Endothelial cell of umbilical vein (primary cell): ENCODE data around the gene VSTM4. TPM values are rescaled to one million over a fixed set of nuclear protein-coding genes. Genes with fewer than 3 reads are reported as not detected.

Experiments
- BruUV-seq: library from RNA; stranded (reverse); fragments of 400-500 nt; replicated peaks from 2 replicates; lab custom pipeline; 2021; lab: Mats Ljungman, UMichigan
- CTCF ChIA-PET: fragments of 300-600, 350-600 bp; sonication (Branson Sonifier 250); formaldehyde crosslinking; loops from one replicate; lab custom pipeline; 2021; ENCODE audit warnings: antibody characterized with exemption, inconsistent platforms; lab: Charles Lee
- POLR2A ChIA-PET: fragments of 300-600, 350-600 bp; sonication (Branson Sonifier 250); formaldehyde crosslinking; loops from one replicate; lab custom pipeline; 2021; ENCODE audit warnings: antibody characterized with exemption, inconsistent platforms; lab: Charles Lee
- DNase-seq: peaks from one replicate; pipeline ENCODE4 v3.0.0-alpha.2; 2011; ENCODE audit warnings: low read depth, low spot score
- FAIRE-seq: peaks from 2 replicates; lab custom pipeline; 2011; peaks lifted over from hg19 to GRCh38; lab: Jason Lieb, UNC
- H2AFZ ChIP-seq: 2 replicates; pipeline ENCODE4 v1.6.0; 2012; ENCODE audit warnings: low read depth, low read length, control low read depth, inconsistent platforms
- H3K27ac ChIP-seq: 2 replicates; pipeline ENCODE4 v1.5.1; 2011; ENCODE audit warnings: low read depth, mild to moderate bottlenecking, control low read depth, low read length, moderate library complexity; ENCODE audit not compliant: insufficient read depth
- H3K27me3 ChIP-seq, 2 experiments: 2 replicates each; pipeline versions ENCODE4 v1.6.0 to v1.6.1; 2011; ENCODE audit warnings: low read length in 2 of 2, mixed read lengths in 1 of 2; ENCODE audit not compliant: control insufficient read depth in 2 of 2, insufficient read depth in 2 of 2
- H3K36me3 ChIP-seq, 2 experiments: 2 replicates in 1 of 2; 3 replicates in 1 of 2; pipeline ENCODE4 v1.5.1; 2011; ENCODE audit warnings: low read length in 2 of 2, mild to moderate bottlenecking in 1 of 2, moderate library complexity in 1 of 2; ENCODE audit not compliant: control insufficient read depth in 2 of 2, insufficient read depth in 2 of 2; ENCODE audit errors: extremely low read depth in 1 of 2
- H3K4me1 ChIP-seq: 3 replicates; pipeline ENCODE4 v1.5.1; 2011; ENCODE audit warnings: mild to moderate bottlenecking, low read length; ENCODE audit not compliant: control insufficient read depth, insufficient read depth; ENCODE audit errors: extremely low read depth
- H3K4me2 ChIP-seq: 2 replicates; pipeline ENCODE4 v1.6.1; 2011; ENCODE audit warnings: low read length, control low read depth, mixed read lengths; ENCODE audit not compliant: insufficient read depth
- H3K4me3 ChIP-seq, 3 experiments: fragments of 200-600 bp in 1 of 3; sonication (generic), shearing (Covaris generic) in 1 of 3; replicated peaks in 1 of 3; 2 replicates each; pipeline ENCODE4 v1.5.1; 2011 to 2016; ENCODE audit warnings: control low read depth in 3 of 3, low read length in 3 of 3, mild to moderate bottlenecking in 2 of 3, inconsistent platforms in 1 of 3, low read depth in 1 of 3, moderate library complexity in 1 of 3; ENCODE audit not compliant: insufficient read depth in 1 of 3
- H3K79me2 ChIP-seq: 2 replicates; pipeline ENCODE4 v1.6.0; 2012; ENCODE audit warnings: low read length, inconsistent platforms; ENCODE audit not compliant: control insufficient read depth, insufficient read depth
- H3K9ac ChIP-seq: replicated peaks from 2 replicates; pipeline ENCODE3; 2011; ENCODE audit warnings: low read length, control low read depth; ENCODE audit not compliant: insufficient read depth; ENCODE audit errors: extremely low read depth
- H3K9me1 ChIP-seq: replicated peaks from 3 replicates; pipeline ENCODE4 v1.6.0; 2011; ENCODE audit warnings: mild to moderate bottlenecking, low read length; ENCODE audit not compliant: control insufficient read depth, insufficient read depth; ENCODE audit errors: extremely low read depth
- H3K9me3 ChIP-seq: replicated peaks from 2 replicates; pipeline ENCODE4 v1.5.1; 2012; ENCODE audit warnings: low read length, inconsistent platforms; ENCODE audit not compliant: control insufficient read depth, insufficient read depth
- H4K20me1 ChIP-seq: replicated peaks from 2 replicates; pipeline ENCODE3; 2011; ENCODE audit warnings: mild to moderate bottlenecking, low read length; ENCODE audit not compliant: control insufficient read depth, insufficient read depth; ENCODE audit errors: extremely low read depth
- CTCF ChIP-seq, 2 donors: IDR thresholded peaks; 1 replicate in 1 of 2; 2 replicates in 1 of 2; pipeline ENCODE4 v1.5.1; 2011; ENCODE audit warnings: low read length in 2 of 2, mild to moderate bottlenecking in 2 of 2, moderate library complexity in 2 of 2, control low read depth in 1 of 2, inconsistent platforms in 1 of 2, low read depth in 1 of 2; ENCODE audit not compliant: insufficient read depth in 1 of 2; ENCODE audit errors: extremely low read depth in 1 of 2
- EZH2 ChIP-seq: IDR thresholded peaks from 2 replicates; pipeline ENCODE4 v1.6.1; 2012; ENCODE audit warnings: borderline replicate concordance, low read depth, mild to moderate bottlenecking, moderate library complexity, low read length, inconsistent platforms; ENCODE audit not compliant: severe bottlenecking
- FOS ChIP-seq: IDR thresholded peaks from 2 replicates; pipeline ENCODE4 v1.6.1; 2011; ENCODE audit warnings: mild to moderate bottlenecking, low read length, moderate library complexity, borderline replicate concordance; ENCODE audit not compliant: insufficient read depth
- GATA2 ChIP-seq: IDR thresholded peaks from 2 replicates; pipeline ENCODE4 v1.7.0; 2011; ENCODE audit warnings: low read depth, mild to moderate bottlenecking, moderate library complexity, mixed read lengths, low read length; ENCODE audit not compliant: insufficient read length, insufficient read depth
- JUN ChIP-seq: IDR thresholded peaks from 2 replicates; pipeline ENCODE4 v1.6.1; 2011; ENCODE audit warnings: borderline replicate concordance, low read depth; ENCODE audit not compliant: insufficient read length, insufficient read depth
- MAX ChIP-seq: IDR thresholded peaks from 2 replicates; pipeline ENCODE4 v1.6.1; 2011; ENCODE audit not compliant: insufficient read depth, insufficient read length
- MYC ChIP-seq: IDR thresholded peaks from one replicate; pipeline ENCODE4 v1.6.1; 2011; ENCODE audit warnings: mild to moderate bottlenecking, low read depth, low read length
- POLR2A ChIP-seq: IDR thresholded peaks from 2 replicates; pipeline ENCODE4 v1.6.1; 2012; ENCODE audit warnings: low read depth, mild to moderate bottlenecking, control low read depth, low read length
- POLR2AphosphoS5 ChIP-seq: IDR thresholded peaks from 2 replicates; pipeline ENCODE4 v1.6.1; 2012; ENCODE audit warnings: low read depth, mild to moderate bottlenecking, control low read depth, low read length, moderate library complexity; ENCODE audit not compliant: insufficient read depth
- dilution Hi-C: fragments of 300-500 bp; cut with MboI; formaldehyde crosslinking; loops from one replicate; pipeline ENCODE4 v1.15.0; 2019; ENCODE audit warnings: low sequenced_read_pairs; ENCODE audit not compliant: extremely low pct_ligation_motif_present
- intact Hi-C: fragments of 100-400 bp; cut with micrococcal nuclease; formaldehyde crosslinking; loops from one replicate; pipeline ENCODE4 v1.10.0; 2022
- polyA plus RNA-seq, 4 experiments: library from polyadenylated mRNA; depleted of rRNA in 3 of 4; stranded (reverse) in 3 of 4; unstranded in 1 of 4; fragments of >200 nt; gene quantifications; 2 replicates each; pipeline versions ENCODE4 v1.2.1 to v1.2.3, GENCODE V29; 2011 to 2012; ENCODE audit warnings: missing spikeins in 1 of 4
- total RNA-seq: library from RNA; stranded (reverse); gene quantifications from 2 replicates; pipeline ENCODE4 v1.2.3, GENCODE V29; 2021

The VSTM4 gene
- total and polyA plus RNA-seq, 2 donors (not counting 3 experiments of a cell fraction or from before 2014, with no cell fraction given): 0.07 TPM

- ChIA-PET POLR2A (no interaction called here), CTCF (no interaction called here)
- Histone ChIP-seq H3K9me1 (no peaks in the 10 kb centered on the region), H3K4me1 (no peaks in the 10 kb centered on the region), H3K79me2 (no peaks in the 10 kb centered on the region), H3K36me3 (no peaks in the 10 kb centered on the region), H3K4me2 (no peak overlapping the region), H3K4me3 (no peak overlapping the region), H4K20me1 (no peaks in the 10 kb centered on the region), H3K27ac (no peak overlapping the region), H3K9ac (no peak overlapping the region), H3K9me3 (no peaks in the 10 kb centered on the region), H3K27me3 (no peaks in the 10 kb centered on the region), H2AFZ (no peak overlapping the region)
- no peak for DNase-seq
- TF ChIP-seq GATA2 (no peak), MYC (no peak), FOS (no peak), JUN (no peak), MAX (no peak), EZH2 (no peak), CTCF (IDR thresholded peaks at IDR 0.05; ENCODE audit: extremely low read depth in 1 of 2, insufficient read depth in 1 of 2, low read depth in 1 of 2, low read length in 2 of 2) (no peak), POLR2A (no peak), POLR2AphosphoS5 (no peak)
- dilution Hi-C loops: no loop called here
- FAIRE-seq: no peak
- intact Hi-C loops: no loop called here
- BruUV-seq: no TSS peak
Measured at GRCh38 chr10:49091450-49092210, 23.7 kb downstream of the VSTM4 start.
